HEK293 (cell line): Measurements from ENCODE around the gene POLR3C.

ENCODE experiments used
- YY1 ChIP-seq: fragments of 450-650 bp; formaldehyde crosslinking; IDR thresholded peaks from 2 replicates; pipeline ENCODE4 v1.5.1; 2018; ENCODE audit warnings: missing biosample characterization, missing genetic modification characterization
- TF ChIP-seq, protein P1 (sequence below): fragments of 450-650 bp; formaldehyde crosslinking; IDR thresholded peaks from 2 replicates; pipeline ENCODE4 v1.5.1; 2016; ENCODE audit warnings: missing biosample characterization, missing genetic modification characterization

DNA sequence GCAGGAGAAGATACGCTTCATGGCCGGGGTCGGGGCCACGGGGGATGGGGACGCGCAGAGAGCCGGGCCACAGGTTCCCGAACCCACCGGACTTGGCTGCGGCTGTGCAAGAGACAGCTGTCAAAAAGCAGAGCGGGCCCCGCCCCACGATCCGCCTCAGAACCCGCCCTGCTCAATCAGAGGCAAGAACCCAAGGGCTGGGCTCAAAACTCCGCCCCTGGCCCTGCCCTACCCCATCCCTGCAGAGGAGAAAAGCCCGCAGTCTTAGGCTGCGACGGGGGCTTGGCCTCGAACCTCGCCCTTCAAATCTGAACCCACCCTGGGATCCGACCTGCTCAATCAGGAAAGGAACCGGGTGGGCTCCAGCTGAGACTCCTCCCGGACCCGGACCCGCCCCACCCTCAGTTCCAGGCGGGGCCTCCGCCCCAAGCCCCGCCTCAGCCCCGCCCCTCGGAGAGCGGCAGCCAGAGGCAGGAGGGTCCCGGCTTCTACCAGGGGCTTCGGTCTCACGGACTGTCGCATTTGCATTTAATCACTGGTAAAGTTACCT, 61.8 kb downstream of the POLR3C start, which contains the start of gene ANKRD35:
- TF ChIP-seq, protein P1, sequence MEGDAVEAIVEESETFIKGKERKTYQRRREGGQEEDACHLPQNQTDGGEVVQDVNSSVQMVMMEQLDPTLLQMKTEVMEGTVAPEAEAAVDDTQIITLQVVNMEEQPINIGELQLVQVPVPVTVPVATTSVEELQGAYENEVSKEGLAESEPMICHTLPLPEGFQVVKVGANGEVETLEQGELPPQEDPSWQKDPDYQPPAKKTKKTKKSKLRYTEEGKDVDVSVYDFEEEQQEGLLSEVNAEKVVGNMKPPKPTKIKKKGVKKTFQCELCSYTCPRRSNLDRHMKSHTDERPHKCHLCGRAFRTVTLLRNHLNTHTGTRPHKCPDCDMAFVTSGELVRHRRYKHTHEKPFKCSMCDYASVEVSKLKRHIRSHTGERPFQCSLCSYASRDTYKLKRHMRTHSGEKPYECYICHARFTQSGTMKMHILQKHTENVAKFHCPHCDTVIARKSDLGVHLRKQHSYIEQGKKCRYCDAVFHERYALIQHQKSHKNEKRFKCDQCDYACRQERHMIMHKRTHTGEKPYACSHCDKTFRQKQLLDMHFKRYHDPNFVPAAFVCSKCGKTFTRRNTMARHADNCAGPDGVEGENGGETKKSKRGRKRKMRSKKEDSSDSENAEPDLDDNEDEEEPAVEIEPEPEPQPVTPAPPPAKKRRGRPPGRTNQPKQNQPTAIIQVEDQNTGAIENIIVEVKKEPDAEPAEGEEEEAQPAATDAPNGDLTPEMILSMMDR (tag by site-specific recombination) = no peak
- TF ChIP-seq YY1 (tag by site-specific recombination) = no peak
